ENCODE measurements around the gene PHF20.
"Not testable (repeated sequence)": the region's sequence is repeated elsewhere in the genome, so short reads cannot be mapped to it uniquely, and the experiment has no call there.

PHF20 gene

GRCh38 chr20:35838205-35838604 is 66.4 kb downstream of the PHF20 start:
- DNase-seq (ENCODE audit: low read depth in 4 of 4, low spot score in 1 of 4): no peak

DNA sequence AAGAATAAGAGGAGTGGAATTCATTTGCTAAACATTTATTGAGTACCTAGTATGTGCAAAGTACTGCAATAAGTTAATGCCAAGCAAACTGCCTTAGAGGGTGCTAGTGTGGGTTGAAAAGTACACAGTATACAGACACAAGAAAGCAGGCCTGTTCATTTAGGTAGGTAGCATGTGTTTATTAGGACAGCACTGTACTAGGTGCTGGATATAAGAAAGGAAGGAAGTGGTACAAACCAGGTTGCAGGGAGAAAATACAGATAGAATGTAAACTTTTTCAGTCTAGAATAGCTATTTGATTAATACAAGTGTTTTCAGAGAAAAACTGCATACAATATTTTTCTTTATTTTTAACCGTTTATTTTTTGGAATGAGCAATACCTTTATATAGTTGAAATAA is 68.1 kb downstream of the PHF20 start:
- no peak for DNase-seq (ENCODE audit: low read depth in 4 of 4, low spot score in 1 of 4)

- no peak for DNase-seq (ENCODE audit: low read depth in 4 of 4, low spot score in 1 of 4)
These were observed 68.6 kb downstream of the PHF20 start for GRCh38 chr20:35840421-35840820.

- no peak for DNase-seq (ENCODE audit: low read depth in 4 of 4, low spot score in 1 of 4)
These were observed 70.5 kb downstream of the PHF20 start for GRCh38 chr20:35842361-35842760.

- DNase-seq (ENCODE audit: low read depth in 4 of 4, low spot score in 1 of 4): not testable (repeated sequence)
These were observed 72.1 kb downstream of the PHF20 start for GRCh38 chr20:35843894-35844293.

DNA sequence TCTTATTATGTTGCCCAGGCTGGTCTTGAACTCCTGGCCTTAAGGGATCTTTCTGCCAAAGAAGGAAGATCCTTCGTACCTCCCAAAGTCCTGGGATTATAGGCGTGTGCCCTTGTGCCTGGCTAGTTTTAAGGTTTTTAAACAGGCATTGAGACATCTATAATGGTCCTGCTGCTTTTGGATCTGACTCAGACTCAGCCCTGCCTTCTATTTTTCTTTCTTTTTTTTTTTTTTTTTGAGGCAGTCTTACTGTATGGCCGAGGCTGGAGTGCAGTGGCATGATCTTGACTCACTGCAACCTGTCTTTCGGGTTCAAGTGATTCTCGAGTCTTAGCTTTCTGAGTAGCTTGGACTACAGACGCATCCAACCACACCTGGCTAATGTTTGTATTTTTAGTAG is 73.7 kb downstream of the PHF20 start:
- no peak for DNase-seq (ENCODE audit: low read depth in 4 of 4, low spot score in 1 of 4)

GRCh38 chr20:35849706-35850105 is 77.9 kb downstream of the PHF20 start:
- DNase-seq (ENCODE audit: low read depth in 4 of 4, low spot score in 1 of 4): no peak

DNA sequence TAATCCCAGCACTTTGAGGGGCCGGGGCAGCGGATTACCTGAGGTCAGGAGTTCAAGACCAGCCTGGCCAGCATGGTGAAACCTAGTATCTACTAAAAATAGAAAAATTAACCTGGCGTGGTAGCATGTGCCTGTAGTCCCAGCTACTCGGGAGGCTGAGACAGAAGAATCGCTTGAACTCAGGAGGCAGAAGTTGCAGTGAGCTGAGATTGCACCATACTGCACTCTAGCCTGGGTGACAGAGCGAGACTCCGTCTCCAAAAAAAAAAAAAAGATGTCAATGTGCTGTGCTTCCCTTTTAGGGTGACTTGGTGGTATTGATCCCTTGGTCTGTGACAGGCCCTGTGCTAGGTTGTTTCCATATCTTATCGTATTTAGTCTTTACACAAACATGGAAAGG is 79.8 kb downstream of the PHF20 start:
- not testable (repeated sequence) for DNase-seq (ENCODE audit: low read depth in 4 of 4, low spot score in 1 of 4)

GRCh38 chr20:35854713-35855348 is 83.0 kb downstream of the PHF20 start:
- DNase-seq (ENCODE audit: low read depth in 4 of 4, low spot score in 1 of 4): no peak

DNA sequence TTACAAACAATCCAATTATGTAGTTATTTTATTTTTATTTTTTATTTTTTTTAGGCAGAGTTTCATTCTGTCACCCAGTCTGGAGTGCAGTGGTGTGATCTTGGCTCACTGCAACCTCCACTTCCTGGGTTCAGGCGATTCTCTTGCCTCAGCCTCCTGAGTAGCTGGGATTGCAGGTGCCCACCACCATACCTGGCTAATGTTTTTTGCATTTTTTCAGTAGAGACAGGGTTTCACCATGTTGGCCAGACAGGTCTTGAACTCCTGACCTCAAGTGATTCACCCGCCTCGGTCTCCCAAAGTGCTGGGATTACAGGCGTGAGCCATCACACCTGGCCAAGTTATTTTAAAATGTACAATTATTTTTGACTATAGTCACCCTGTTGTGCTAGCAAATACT is 83.8 kb downstream of the PHF20 start:
- DNase-seq (ENCODE audit: low read depth in 4 of 4, low spot score in 1 of 4): not testable (repeated sequence)

DNA sequence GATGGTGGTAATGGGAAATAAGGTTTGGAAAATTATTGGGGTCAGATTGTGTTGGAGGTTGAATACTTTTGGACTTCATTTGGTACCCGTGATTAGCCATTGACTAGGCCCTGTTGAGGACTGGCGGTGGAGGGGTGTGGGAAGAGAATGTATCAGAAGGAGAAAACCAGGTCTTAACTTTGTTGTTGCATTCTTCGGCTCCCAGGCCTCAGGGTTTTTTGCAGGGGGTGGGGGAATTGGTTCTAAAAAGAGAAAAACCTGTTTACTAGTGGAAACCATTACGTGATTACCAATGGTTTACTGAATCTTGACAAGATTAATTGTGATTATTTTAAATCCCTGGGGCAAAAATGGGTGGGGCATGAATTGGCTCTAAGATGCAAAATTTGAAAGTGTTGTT is 85.1 kb downstream of the PHF20 start:
- no peak for DNase-seq (ENCODE audit: low read depth in 4 of 4, low spot score in 1 of 4)

- DNase-seq (ENCODE audit: low read depth in 4 of 4, low spot score in 1 of 4): no peak
These were observed 94.8 kb downstream of the PHF20 start for GRCh38 chr20:35866418-35867202.

DNA sequence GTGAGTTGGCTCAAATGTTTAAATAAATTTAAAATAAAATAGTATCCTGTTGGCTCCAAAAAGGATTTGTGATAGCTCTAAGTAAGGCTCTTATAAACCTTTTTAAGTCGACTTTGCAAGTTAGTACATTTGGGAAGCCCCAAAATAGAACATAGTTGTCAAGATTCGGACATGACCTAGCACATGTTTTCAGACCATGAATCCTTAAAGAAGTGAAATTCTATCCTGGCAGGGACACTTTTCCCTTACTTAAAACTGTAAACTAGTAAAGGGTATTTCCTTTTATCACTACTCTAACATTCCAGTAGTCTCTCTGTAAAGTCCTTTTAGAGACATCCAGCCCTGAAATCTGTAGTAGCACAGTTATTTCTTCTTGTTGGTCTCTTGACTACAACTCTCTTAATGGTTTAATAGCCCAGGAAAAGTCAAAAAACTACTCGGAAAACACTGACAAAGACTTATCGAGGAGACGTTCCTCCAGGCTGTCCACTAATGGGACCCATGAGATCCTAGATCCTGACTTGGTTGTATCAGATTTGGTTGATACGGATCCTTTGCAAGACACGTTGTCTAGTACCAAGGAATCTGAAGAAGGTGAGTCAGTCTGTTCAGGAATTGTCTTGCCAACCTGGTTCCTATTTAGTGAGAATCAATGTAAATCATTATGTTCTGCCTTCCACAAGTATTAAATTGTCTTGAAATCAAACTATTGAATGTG is 98.9 kb downstream of the PHF20 start:
- no peak for DNase-seq (ENCODE audit: low read depth in 4 of 4, low spot score in 1 of 4)

DNA sequence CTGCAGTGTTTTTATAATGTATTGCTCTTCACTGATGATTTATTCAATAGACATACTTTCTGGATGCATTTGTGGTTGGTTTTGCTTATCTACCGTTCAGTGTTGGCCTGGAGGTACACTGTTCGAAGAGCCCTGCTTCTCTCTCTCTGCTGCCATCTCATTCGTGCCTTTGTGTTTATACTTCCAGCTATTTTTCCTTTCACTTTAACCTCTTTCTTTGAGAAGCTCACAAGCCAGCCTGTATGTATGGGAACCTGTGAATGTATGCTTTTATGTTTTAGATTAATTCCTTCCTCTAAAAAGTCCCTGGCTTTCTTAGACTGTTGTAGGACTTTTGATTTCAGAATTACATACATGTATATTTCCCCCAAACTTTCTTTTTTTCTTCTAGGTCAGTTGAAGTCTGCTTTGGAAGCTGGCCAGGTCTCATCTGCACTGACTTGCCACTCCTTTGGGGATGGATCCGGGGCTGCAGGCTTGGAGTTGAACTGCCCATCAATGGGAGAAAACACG is 99.5 kb downstream of the PHF20 start:
- DNase-seq (ENCODE audit: low read depth in 4 of 4, low spot score in 1 of 4): no peak

GRCh38 chr20:35876033-35876320 is 104.2 kb downstream of the PHF20 start:
- no peak for DNase-seq (ENCODE audit: low read depth in 4 of 4, low spot score in 1 of 4)

DNA sequence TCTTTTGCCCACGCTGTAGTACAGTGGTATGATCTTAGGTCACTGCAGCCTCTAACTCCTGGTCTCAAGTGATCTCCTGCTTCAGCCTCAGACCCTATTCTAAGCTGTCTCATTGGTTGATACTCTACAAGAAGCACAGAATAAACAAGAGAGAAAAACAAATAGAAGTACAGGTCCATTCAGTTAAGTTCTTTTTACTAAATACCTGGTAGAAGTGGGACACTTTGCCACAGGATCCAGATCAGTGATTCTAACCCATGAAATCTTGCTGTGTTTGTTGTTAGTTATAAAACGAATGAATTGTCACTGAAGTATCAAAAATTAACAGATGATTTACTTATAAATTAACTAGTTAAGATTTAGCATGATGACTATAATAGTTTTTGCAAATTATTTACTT is 105.8 kb downstream of the PHF20 start:
- no peak for DNase-seq (ENCODE audit: low read depth in 4 of 4, low spot score in 1 of 4)

DNA sequence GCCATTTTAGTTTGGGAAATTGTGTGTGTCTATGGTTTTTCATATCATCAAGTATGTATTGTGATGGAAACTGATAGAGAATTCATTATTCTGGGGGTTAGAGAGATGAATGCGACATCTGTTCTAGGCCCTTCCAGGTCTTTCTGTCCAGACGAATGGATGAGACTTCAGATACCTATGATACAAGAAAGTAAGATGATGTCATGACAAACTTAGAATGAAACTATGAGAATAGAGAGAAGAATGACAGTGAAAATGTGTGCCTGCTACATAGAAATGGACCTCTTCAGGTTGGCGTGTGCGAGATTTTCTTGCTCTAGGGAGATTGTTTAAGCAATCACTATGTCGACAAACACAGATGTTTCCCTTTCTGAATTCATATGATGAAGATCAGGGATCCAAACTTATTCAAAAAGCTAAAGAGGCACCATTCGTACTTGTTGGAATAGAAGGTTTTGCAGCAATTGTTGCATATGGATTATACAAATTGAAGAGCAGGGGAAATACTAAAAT is 106.4 kb downstream of the PHF20 start:
- no peak for DNase-seq (ENCODE audit: low read depth in 4 of 4, low spot score in 1 of 4)

DNA sequence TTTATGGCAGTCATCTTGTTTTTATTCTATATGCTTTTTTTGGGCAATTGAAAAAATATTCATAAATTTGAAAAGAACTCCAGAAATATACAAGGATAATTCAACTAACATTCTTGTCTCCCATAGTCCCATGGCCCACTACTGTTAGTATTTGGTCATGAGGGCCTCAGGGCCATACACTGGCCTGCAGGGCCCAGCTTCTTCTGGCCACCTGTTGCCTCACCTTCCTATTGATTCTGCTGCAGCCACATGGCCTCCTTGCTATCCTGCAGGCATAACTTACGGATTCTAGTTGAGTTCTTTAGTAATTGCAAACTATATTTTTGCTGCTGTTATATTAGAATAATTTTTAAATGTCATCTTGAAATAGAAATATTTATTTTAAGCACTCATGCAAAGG is 109.9 kb downstream of the PHF20 start:
- no peak for DNase-seq (ENCODE audit: low read depth in 4 of 4, low spot score in 1 of 4)

- DNase-seq (ENCODE audit: low read depth in 4 of 4, low spot score in 1 of 4): not testable (repeated sequence)
These were observed 110.8 kb downstream of the PHF20 start for GRCh38 chr20:35882427-35883161.

GRCh38 chr20:35883336-35883777 is 111.5 kb downstream of the PHF20 start:
- DNase-seq (ENCODE audit: low read depth in 4 of 4, low spot score in 1 of 4): no peak
